ENCODE data around the gene MKRN2. TPM values are rescaled to one million over a fixed set of nuclear protein-coding genes. Genes with fewer than 3 reads are reported as not detected.

MKRN2 gene
- total and polyA plus RNA-seq, 9 of the 15 experiments (the other 6 are each of a cell fraction or from before 2014, with no cell fraction given) = 29.4 to 63.2 (median 42.9) TPM

DNA sequence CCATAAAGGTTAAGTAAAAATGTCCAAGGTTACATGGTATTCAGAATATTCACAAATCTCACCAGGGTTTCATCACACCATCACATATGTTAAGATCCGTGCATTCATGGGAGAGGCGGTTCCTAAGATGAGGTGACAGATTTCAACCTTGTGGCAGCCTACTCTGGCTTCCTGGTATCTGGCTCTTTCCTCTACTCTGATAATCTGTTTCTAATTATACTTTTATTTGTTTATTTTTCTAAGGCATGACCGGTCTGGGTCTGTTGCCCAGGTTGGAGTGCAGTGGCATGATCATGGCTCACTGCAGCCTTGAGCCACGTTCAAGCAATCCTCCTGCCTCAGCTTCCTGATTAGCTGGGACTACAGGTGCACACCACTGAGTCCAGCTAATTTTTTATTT is 72.7 kb downstream of the MKRN2 start (continued):
- TF ChIP-seq, protein P1, sequence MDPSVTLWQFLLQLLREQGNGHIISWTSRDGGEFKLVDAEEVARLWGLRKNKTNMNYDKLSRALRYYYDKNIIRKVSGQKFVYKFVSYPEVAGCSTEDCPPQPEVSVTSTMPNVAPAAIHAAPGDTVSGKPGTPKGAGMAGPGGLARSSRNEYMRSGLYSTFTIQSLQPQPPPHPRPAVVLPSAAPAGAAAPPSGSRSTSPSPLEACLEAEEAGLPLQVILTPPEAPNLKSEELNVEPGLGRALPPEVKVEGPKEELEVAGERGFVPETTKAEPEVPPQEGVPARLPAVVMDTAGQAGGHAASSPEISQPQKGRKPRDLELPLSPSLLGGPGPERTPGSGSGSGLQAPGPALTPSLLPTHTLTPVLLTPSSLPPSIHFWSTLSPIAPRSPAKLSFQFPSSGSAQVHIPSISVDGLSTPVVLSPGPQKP (CRISPR knock-in tag; IDR thresholded peaks at IDR 0.05) = no peak
- no peak for TF ChIP-seq THAP12 (CRISPR knock-in tag; IDR thresholded peaks at IDR 0.05)
- no peak for TF ChIP-seq NFIC (IDR thresholded peaks at IDR 0.05)
- peak; percentile 7; the same call in 1 of the 2 replicates for TF ChIP-seq C11orf30 (IDR thresholded peaks at IDR 0.05; ENCODE audit: low read depth)
- TF ChIP-seq ZNF124 (CRISPR knock-in tag; IDR thresholded peaks at IDR 0.05) = no peak
- TF ChIP-seq, protein P2, sequence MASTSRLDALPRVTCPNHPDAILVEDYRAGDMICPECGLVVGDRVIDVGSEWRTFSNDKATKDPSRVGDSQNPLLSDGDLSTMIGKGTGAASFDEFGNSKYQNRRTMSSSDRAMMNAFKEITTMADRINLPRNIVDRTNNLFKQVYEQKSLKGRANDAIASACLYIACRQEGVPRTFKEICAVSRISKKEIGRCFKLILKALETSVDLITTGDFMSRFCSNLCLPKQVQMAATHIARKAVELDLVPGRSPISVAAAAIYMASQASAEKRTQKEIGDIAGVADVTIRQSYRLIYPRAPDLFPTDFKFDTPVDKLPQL (IDR thresholded peaks at IDR 0.05; ENCODE audit: extremely low read depth, insufficient read length) = no peak
- peak; percentile 15; the same call in 1 of the 2 replicates for TF ChIP-seq SMARCA4 (IDR thresholded peaks at IDR 0.05)
- no peak for TF ChIP-seq ZFP36 (IDR thresholded peaks at IDR 0.05; ENCODE audit: low read depth, low read length, partially characterized antibody)
- 0 out of 2 replicates have a peak, but pooled peaks have one; percentile 33 for TF ChIP-seq ARID3A (IDR thresholded peaks at IDR 0.05; ENCODE audit: borderline replicate concordance, low read depth, low read length)
- no peak for TF ChIP-seq WHSC1 (IDR thresholded peaks at IDR 0.05; ENCODE audit: low read length)
- no peak for TF ChIP-seq POLR2G (IDR thresholded peaks at IDR 0.05; ENCODE audit: low read depth, low read length)
- no peak for TF ChIP-seq SFPQ (IDR thresholded peaks at IDR 0.05; ENCODE audit: low read depth, low read length)
- peak; percentile 47; the same call in 1 of the 2 replicates for TF ChIP-seq NFE2 (IDR thresholded peaks at IDR 0.05; ENCODE audit: low read depth)
- TF ChIP-seq HMGN3 (IDR thresholded peaks at IDR 0.05; ENCODE audit: borderline replicate concordance, extremely low read depth, insufficient read length, low read depth, low read length) = no peak
- TF ChIP-seq IRF1 (CRISPR knock-in tag; IDR thresholded peaks at IDR 0.05; ENCODE audit: borderline replicate concordance) = no peak
- TF ChIP-seq SLC30A9 (CRISPR knock-in tag; IDR thresholded peaks at IDR 0.05) = no peak
- TF ChIP-seq LEF1 (IDR thresholded peaks at IDR 0.05) = no peak
- TF ChIP-seq RBM34 (IDR thresholded peaks at IDR 0.05; ENCODE audit: borderline replicate concordance, insufficient read depth, low read length) = no peak
- no peak for TF ChIP-seq ZNF146 (CRISPR knock-in tag; IDR thresholded peaks at IDR 0.05; ENCODE audit: unreplicated experiment)
